ENCODE results near the gene CD276. TPM values are rescaled to one million over a fixed set of nuclear protein-coding genes. Genes with fewer than 3 reads are reported as not detected.
A peak's percentile ranks its signal among the peaks of the same experiment; 100 is the strongest.

CD276 gene
- total RNA-seq, 1 donor from 2014 or later: 133 TPM

GRCh38 chr15:73717802-73718201, 33.6 kb downstream of the CD276 start:
- DNase-seq (ENCODE audit: extremely low spot score, unreplicated experiment): no peak
- H3K4me1 Mint-ChIP-seq (ENCODE audit: unreplicated experiment): no peaks in the 10 kb centered on the region
- no peak overlapping the region for H3K27ac Mint-ChIP-seq
- H3K4me3 Mint-ChIP-seq: no peak overlapping the region
- no peaks in the 10 kb centered on the region for H3K9me3 Mint-ChIP-seq
- peaks cover 11% of the 10 kb centered on the region for H3K36me3 Mint-ChIP-seq
- TF ChIP-seq, protein P1, sequence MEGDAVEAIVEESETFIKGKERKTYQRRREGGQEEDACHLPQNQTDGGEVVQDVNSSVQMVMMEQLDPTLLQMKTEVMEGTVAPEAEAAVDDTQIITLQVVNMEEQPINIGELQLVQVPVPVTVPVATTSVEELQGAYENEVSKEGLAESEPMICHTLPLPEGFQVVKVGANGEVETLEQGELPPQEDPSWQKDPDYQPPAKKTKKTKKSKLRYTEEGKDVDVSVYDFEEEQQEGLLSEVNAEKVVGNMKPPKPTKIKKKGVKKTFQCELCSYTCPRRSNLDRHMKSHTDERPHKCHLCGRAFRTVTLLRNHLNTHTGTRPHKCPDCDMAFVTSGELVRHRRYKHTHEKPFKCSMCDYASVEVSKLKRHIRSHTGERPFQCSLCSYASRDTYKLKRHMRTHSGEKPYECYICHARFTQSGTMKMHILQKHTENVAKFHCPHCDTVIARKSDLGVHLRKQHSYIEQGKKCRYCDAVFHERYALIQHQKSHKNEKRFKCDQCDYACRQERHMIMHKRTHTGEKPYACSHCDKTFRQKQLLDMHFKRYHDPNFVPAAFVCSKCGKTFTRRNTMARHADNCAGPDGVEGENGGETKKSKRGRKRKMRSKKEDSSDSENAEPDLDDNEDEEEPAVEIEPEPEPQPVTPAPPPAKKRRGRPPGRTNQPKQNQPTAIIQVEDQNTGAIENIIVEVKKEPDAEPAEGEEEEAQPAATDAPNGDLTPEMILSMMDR (conservative IDR thresholded peaks at IDR 0.05): peak; percentile 51
- no peaks in the 10 kb centered on the region for H3K27me3 Mint-ChIP-seq

DNA sequence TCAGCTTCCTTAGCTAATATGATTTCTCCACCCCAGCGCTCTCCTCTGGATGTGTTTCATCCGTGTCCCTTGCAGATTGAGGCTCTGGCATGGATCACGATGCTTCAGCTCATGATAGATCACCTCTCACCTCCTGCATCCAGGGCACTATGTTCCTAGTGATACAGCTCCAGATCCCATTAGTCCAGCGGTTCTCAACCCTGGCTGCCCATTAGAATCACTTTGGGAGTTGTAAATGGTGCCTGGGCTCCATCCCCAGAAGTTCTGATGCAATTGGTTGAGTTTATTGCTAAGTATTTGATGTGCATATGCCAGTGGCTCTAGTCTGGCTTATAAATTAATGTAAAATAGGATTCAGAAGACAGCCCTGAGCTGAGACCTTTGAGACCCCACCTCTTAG, 34.5 kb downstream of the CD276 start:
- no peak for DNase-seq (ENCODE audit: extremely low spot score, unreplicated experiment)
- TF ChIP-seq, protein P1 (conservative IDR thresholded peaks at IDR 0.05): no peak
- Mint-ChIP-seq H3K4me3 (no peak overlapping the region), H3K4me1 (ENCODE audit: unreplicated experiment) (peaks cover 6% of the 10 kb centered on the region), H3K27me3 (no peaks in the 10 kb centered on the region), H3K9me3 (no peaks in the 10 kb centered on the region), H3K27ac (no peak overlapping the region), H3K36me3 (peaks cover 2% of the 10 kb centered on the region)

GRCh38 chr15:73722425-73722824, 38.2 kb downstream of the CD276 start:
- no peaks in the 10 kb centered on the region for H3K36me3 Mint-ChIP-seq
- no peak for DNase-seq (ENCODE audit: extremely low spot score, unreplicated experiment)
- TF ChIP-seq, protein P1 (conservative IDR thresholded peaks at IDR 0.05): no peak
- no peak overlapping the region for H3K4me3 Mint-ChIP-seq
- no peak overlapping the region for H3K27ac Mint-ChIP-seq
- H3K9me3 Mint-ChIP-seq: no peaks in the 10 kb centered on the region
- H3K4me1 Mint-ChIP-seq (ENCODE audit: unreplicated experiment): peaks cover 13% of the 10 kb centered on the region
- no peaks in the 10 kb centered on the region for H3K27me3 Mint-ChIP-seq

GRCh38 chr15:73723191-73723590, 39.0 kb downstream of the CD276 start:
- no peak for DNase-seq (ENCODE audit: extremely low spot score, unreplicated experiment)
- H3K9me3 Mint-ChIP-seq: no peaks in the 10 kb centered on the region
- H3K27me3 Mint-ChIP-seq: no peaks in the 10 kb centered on the region
- TF ChIP-seq, protein P1 (conservative IDR thresholded peaks at IDR 0.05): no peak
- H3K4me1 Mint-ChIP-seq (ENCODE audit: unreplicated experiment): peaks cover 13% of the 10 kb centered on the region
- H3K4me3 Mint-ChIP-seq: no peak overlapping the region
- H3K36me3 Mint-ChIP-seq: no peaks in the 10 kb centered on the region
- H3K27ac Mint-ChIP-seq: no peak overlapping the region

DNA sequence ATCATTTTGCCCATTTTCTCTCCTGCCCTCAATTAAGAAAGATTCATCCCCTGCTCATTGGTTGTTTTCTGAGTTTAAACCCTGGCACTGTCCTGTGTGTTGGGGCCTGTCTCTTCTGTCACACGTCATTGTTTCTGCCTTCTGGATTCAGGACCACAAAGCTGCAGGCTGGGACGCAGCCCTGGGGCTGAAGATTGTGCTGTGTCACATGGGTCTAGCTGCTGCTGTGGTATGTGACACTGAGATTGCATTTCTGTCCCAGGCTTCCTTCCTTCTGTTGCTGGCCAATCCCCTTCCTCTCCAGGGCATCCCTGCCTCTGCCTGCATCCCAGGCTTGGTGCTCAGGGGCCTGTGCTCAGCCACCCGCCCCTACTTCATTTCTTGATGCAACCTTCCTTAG, 40.0 kb downstream of the CD276 start:
- TF ChIP-seq, protein P1 (conservative IDR thresholded peaks at IDR 0.05): no peak
- Mint-ChIP-seq H3K9me3 (no peaks in the 10 kb centered on the region), H3K4me3 (no peak overlapping the region), H3K27ac (no peak overlapping the region), H3K27me3 (no peaks in the 10 kb centered on the region), H3K36me3 (no peaks in the 10 kb centered on the region), H3K4me1 (ENCODE audit: unreplicated experiment) (peaks cover 13% of the 10 kb centered on the region)
- DNase-seq (ENCODE audit: extremely low spot score, unreplicated experiment): no peak
